Right ventricle myocardium superior (tissue), 1 donor: ENCODE data around the gene ZNF185. TPM values are rescaled to one million over a fixed set of nuclear protein-coding genes. Genes with fewer than 3 reads are reported as not detected.
"Not testable (repeated sequence)": the region's sequence is repeated elsewhere in the genome, so short reads cannot be mapped to it uniquely, and the experiment has no call there.

ENCODE experiments used
- ATAC-seq: fragments of 200-7000 bp; cut with Tn5 transposase; one replicate; pipeline ENCODE4 v1.9.1; 2020; ENCODE audit warnings: mild to moderate bottlenecking; ENCODE audit not compliant: poor library complexity
- DNase-seq: peaks from one replicate; pipeline ENCODE4 v3.0.0-alpha.2; 2020
- intact Hi-C: fragments of 100-400 bp; cut with DNase I; formaldehyde crosslinking; loops from one replicate; pipeline ENCODE4 v1.11.2; 2022
- total RNA-seq: library from RNA; stranded (reverse); fragmentation: NEBNext Ultra II Directional; extraction: Animal tissue kit (Norgen Biotek cat#: 25700); gene quantifications from one replicate; pipeline ENCODE4 v1.2.1, GENCODE V29; 2021
- donor health status: DM: no; HTN: yes; CAD: no; lungs with severe emphysema.

Gene ZNF185
- total RNA-seq, 1 donor from 2014 or later, result 1.6 TPM

GRCh38 chrX:152910018-152910417 is 12.2 kb downstream of the ZNF185 start:
- DNase-seq, ATAC-seq: not testable (repeated sequence)

DNA sequence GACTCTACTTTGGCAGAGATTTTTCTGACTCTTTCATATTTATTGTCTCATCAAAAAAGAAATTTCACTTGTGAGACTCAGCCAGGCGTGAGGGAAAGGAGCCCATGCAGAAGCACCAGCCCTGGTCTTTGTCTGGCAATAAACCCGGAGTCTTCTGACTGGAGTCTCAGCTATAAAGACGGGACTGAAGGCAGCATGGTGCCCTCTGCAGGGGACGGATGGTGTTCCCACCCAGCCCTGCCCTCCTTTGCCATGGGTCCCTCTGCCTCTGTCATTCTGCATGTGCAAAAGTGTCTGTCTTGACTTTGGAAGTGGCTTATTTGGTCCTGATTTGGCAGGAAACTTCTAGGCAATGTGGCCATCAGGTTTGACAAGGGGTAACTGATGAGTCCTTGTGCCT is 14.2 kb downstream of the ZNF185 start:
- intact Hi-C loops, result no loop called here
- DNase-seq (no peak), ATAC-seq (no peak)

More at GRCh38 chrX:152910018-152910417, 12.2 kb downstream of the ZNF185 start:
- intact Hi-C loops, result not testable (repeated sequence)

DNA sequence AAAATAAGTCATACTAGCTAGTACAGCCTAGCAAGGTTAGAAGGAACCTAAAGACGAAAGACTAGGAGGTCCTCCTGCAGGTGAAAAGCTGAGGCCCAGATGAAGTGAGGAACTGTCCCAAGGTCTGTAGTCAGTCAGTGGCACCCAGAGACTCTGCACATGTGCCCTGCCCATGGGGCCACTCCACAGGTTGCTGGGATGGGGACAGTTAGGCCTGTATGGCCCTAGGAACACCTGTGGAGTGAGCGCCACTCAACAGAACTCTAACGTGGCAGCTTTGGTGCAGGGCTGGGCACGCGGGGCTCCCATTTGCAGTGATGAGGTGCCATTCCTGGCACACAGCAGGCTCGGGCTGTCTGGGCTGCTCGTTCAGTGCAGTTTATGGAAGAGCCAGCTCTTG is 14.8 kb downstream of the ZNF185 start:
- ATAC-seq (no peak), DNase-seq (no peak)
- intact Hi-C loops, result no loop called here

DNA sequence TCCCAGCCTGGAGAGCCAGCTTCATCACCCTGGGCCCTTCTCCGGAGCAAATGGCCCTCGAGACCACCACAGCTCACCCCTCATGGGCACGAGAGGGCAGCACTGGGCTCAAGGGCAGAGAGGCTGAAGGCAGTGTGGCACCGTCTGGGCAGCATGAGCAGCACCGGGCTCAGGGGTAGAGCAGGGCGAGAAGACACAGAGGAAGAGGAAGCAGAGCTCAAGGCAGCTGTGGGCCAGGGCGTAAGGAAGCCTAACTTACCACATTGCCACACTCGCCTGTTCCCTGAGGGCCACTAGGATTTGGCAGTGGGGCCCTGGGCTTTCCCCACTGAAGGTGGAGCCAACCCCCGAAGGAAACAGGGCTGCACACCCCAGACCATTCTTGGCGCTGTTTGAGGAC is 15.5 kb downstream of the ZNF185 start:
- no peak for DNase-seq
- ATAC-seq, result no peak
- intact Hi-C loops, result no loop called here

- DNase-seq (no peak), ATAC-seq (no peak)
- intact Hi-C loops, result no loop called here
Measured at GRCh38 chrX:152913910-152914309, 16.0 kb downstream of the ZNF185 start.

GRCh38 chrX:152915541-152916241 is 17.8 kb downstream of the ZNF185 start:
- DNase-seq (peak; percentile 42), ATAC-seq (peak; percentile 49)
- intact Hi-C loops, result no loop called here

GRCh38 chrX:152917656-152918579 is 20.1 kb downstream of the ZNF185 start:
- DNase-seq (peak; percentile 43), ATAC-seq (no peak)
- intact Hi-C loops, result no loop called here

- no peak for DNase-seq
- no peak for ATAC-seq
Measured at GRCh38 chrX:152918707-152919106, 20.8 kb downstream of the ZNF185 start.

DNA sequence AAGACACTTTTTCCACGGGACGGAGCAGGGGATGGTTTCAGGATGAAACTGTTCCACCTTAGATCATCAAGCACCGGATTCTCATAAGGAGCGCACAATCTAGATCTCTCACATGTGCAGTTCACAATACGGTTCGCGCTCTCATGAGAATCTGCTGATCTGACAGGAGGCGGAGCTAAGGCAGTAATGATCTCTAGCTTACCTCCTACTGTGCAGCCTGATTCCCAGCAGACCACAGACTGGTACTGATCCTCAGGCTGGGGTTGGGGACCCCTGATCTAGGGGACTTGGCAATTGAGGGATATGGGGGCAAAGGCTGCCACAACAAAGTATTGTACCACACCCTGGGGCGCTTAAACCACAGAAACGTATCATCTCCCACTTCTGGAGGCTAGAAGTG is 25.7 kb downstream of the ZNF185 start:
- no peak for ATAC-seq

More at GRCh38 chrX:152918707-152919106, 20.8 kb downstream of the ZNF185 start:
- intact Hi-C loops, result no loop called here

DNA sequence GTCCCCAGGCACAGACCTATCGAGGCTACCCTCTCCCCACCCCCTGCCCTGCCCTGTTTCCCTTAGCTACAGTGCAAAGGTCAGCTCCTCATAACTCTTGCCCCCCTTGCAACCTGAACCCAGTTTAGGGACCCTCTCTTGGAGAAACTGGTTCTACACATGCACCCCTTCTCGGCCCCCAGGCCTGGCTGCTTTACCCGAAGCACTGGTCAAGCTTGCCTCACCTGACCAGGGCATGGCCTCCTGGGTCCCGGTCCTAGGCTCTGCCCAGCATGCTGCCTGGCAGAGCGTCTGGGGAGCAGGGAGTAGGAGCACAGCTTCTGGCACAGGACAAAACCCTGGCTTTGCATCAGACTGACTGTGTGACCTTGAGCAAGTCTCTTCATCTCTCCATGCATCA is 28.0 kb downstream of the ZNF185 start:
- ATAC-seq, result no peak
- intact Hi-C loops, result no loop called here

More for the DNA sequence above, 25.7 kb downstream of the ZNF185 start:
- no peak for DNase-seq
- intact Hi-C loops, result no loop called here

DNA sequence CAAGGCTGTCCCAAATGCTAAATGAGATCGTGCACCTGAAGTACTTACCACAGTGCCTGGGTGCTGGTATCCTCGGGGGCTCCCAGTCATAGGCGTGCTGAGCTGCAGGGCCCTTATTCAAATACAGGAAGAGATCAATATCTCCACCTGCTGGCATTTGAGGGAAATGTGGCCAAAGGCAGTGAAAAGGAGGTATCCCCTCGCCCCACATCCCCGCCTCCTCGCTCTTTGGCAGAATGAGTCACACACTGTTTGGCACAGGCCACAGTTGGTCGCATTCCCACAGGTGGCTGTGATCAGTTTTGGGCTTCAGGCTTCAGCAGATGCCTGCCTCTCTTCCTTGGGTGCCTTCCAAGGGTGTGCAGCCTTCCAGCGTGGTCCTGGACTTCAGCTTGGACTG is 28.4 kb downstream of the ZNF185 start:
- ATAC-seq (no peak), DNase-seq (no peak)
- intact Hi-C loops, result no loop called here

More for the DNA sequence above, 28.0 kb downstream of the ZNF185 start:
- DNase-seq, result no peak

DNA sequence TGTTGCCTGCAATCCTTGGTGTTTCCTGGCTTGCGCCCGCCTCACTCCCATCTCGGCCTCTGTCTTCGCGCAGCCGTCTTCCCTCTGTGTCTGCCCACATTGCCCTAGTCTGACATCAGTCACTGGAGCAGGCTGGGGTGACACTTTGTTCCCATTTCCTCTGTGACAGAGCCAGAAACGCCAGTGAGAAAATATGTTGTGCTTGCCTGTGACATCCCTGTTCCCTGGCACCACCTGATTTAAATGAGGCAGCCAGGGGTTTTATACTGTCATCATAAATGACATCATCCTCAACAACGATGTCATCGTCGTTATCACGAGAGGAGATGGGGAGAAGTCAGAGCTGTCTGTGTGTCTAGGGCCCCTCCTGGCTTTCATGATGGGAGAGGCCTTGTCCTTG is 29.1 kb downstream of the ZNF185 start:
- intact Hi-C loops, result no loop called here
- ATAC-seq, result no peak

GRCh38 chrX:152927858-152928760 is 30.2 kb downstream of the ZNF185 start:
- ATAC-seq, result no peak
- intact Hi-C loops, result no loop called here
- DNase-seq, result no peak

More for the DNA sequence above, 29.1 kb downstream of the ZNF185 start:
- no peak for DNase-seq

DNA sequence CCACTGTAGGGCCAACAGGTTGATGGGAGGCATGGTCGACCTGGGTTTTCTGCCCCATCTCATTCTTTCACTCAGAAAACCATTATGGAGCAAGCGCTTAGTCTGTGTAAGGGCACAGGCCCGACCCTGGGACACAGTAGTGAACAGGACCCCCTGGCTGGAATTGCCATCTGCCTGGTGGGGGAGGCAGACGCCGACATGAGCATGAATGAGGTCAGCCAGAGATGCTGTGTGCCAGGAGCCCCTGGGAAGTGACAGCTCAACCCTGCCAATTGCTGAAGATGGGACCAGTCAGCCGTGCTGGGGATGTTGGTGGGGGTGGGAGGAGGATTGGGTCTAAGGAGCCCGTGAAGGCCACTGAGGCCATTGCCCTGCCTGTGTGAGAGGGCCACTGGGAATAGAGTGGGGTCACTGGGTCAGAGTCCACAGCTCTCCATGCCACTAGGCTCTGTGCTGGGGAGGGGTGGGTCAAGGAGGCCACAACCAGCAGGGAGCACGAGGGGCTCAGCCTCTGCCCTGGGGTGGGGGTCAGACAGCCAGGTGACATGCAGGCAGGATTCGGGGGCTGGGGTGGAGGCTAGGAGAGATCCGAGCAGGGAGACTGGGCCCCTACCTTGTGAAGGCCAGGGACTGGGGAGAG is 31.0 kb downstream of the ZNF185 start:
- intact Hi-C loops, result no loop called here
- no peak for DNase-seq
- no peak for ATAC-seq

GRCh38 chrX:152929898-152930297 is 32.0 kb downstream of the ZNF185 start:
- ATAC-seq (no peak), DNase-seq (no peak)
- intact Hi-C loops, result no loop called here

DNA sequence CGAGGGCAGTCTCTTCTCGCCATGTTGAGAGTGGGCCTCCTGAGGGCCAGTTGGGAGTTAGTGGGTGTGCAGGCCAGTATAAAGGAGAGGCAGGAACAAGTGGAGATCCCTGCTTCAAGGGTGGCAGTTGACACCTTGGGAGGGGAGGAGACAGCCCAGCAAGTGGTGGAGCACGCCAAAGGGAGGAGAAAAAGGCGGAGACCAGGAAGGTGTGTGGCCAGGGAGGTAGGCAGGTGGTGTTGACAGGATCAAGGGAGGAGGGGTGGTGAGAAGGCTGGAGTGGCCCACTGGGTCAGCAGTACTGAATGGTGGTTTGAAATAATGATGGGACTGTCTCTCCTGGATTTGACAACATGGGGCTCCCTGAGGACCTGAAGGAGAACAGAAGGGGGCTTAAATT is 32.6 kb downstream of the ZNF185 start:
- ATAC-seq (no peak), DNase-seq (no peak)
- intact Hi-C loops, result no loop called here

- intact Hi-C loops, result no loop called here
- no peak for ATAC-seq
- DNase-seq, result no peak
Measured at GRCh38 chrX:152932144-152932543, 34.3 kb downstream of the ZNF185 start.

- DNase-seq, result no peak
- ATAC-seq, result no peak
- intact Hi-C loops, result no loop called here
Measured at GRCh38 chrX:152932598-152933175, 34.8 kb downstream of the ZNF185 start.
